Suprapubic skin (tissue), 4 donors: Measurements from ENCODE around the gene PTPRN2. TPM values are rescaled to one million over a fixed set of nuclear protein-coding genes. Genes with fewer than 3 reads are reported as not detected.

ENCODE experiments used
- DNase-seq, 2 donors: peaks; one replicate each; pipeline ENCODE4 v3.0.0-alpha.2; 2019; ENCODE audit warnings: low spot score in 2 of 2
- H3K27ac ChIP-seq: fragments of 200-600 bp; sonication (generic); one replicate; pipeline ENCODE4 v1.5.1; 2019
- H3K27me3 ChIP-seq: fragments of 200-600 bp; sonication (generic); one replicate; pipeline ENCODE4 v1.5.1; 2019
- H3K36me3 ChIP-seq: fragments of 200-600 bp; sonication (generic); one replicate; pipeline ENCODE4 v1.5.1; 2019
- H3K4me1 ChIP-seq: fragments of 200-600 bp; sonication (generic); one replicate; pipeline ENCODE4 v1.5.1; 2019
- H3K4me3 ChIP-seq: fragments of 200-600 bp; sonication (generic); one replicate; pipeline ENCODE4 v1.5.1; 2019; ENCODE audit warnings: mild to moderate bottlenecking
- H3K9me3 ChIP-seq: fragments of 200-600 bp; sonication (generic); one replicate; pipeline ENCODE4 v1.5.1; 2019
- EP300 ChIP-seq: sonication (generic); formaldehyde crosslinking; IDR thresholded peaks from one replicate; pipeline ENCODE4 v1.6.1; 2017; ENCODE audit warnings: antibody characterized with exemption
- POLR2A ChIP-seq, 2 donors: fragments of 450-650 bp; IDR thresholded peaks; one replicate each; pipeline ENCODE4 v1.6.1; 2017; ENCODE audit warnings: antibody characterized with exemption in 2 of 2, mild to moderate bottlenecking in 2 of 2, moderate library complexity in 2 of 2
- POLR2AphosphoS5 ChIP-seq, 3 donors: sonication (generic); formaldehyde crosslinking; IDR thresholded peaks; one replicate each; pipeline ENCODE4 v1.6.1; 2017; ENCODE audit warnings: antibody characterized with exemption in 3 of 3
- WGBS: methylation state at CpG from one replicate; pipeline ENCODE4 v1.1.5; 2018; 5-methylcytosine and 5-hydroxymethylcytosine counted together
- total RNA-seq, 4 donors: library from RNA; depleted of rRNA; stranded (reverse); fragments of >200 nt; gene quantifications; one replicate each; pipeline ENCODE4 v1.1.0, GENCODE V29; 2016
- TF ChIP-seq, protein P1 (sequence below), 2 donors: fragments of 200-600 bp in 1 of 2; fragments of 450-650 bp in 1 of 2; sonication (generic) in 1 of 2; IDR thresholded peaks; one replicate each; pipeline ENCODE4 v1.5.1; 2016 to 2019; ENCODE audit warnings: antibody characterized with exemption in 2 of 2, mild to moderate bottlenecking in 1 of 2, moderate library complexity in 1 of 2

Gene PTPRN2
- total RNA-seq, 4 donors from 2014 or later: 0.23 to 1.8 (median 1.3) TPM

DNA sequence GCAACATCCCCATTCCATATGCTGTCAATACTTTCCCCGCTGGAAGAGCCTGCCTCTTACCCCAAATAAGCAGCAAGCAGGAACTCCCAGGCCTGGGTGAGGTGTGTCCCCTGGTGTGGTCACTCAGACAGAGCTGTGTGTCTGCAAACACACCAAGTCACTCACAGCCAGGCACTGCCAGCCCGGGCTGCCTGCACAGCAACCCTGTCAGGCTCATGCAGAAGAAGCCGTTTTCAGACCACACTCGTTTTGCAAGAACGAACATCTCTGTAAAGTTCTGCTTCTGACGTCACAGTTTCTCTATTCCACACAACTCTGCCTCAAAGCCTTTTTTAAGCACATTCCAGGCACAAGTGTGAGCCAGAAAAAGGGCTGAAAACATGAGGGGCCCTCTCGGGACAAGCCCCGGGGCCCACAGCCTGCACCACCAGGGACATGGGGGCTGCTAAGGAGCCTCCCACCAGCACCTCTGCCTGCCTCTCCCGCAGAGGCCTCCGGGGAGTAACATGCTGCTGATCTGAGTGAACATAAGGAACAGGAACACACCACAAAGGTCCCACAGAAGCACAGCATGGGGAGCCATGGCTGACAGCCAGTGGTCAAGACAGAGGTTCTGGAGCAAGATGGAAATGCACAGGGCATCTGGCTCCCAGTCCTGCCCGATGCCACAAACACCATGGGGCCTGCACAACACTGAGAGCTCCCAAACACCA lies 11.4 kb downstream of the PTPRN2 start:
- 44% methylated on average over 10 of the region's 11 CpGs for WGBS
- no peaks in the 10 kb centered on the region for H3K4me1 ChIP-seq
- H3K9me3 ChIP-seq: peaks cover 6% of the 10 kb centered on the region
- H3K36me3 ChIP-seq: no peaks in the 10 kb centered on the region
- H3K4me3 ChIP-seq: no peak overlapping the region
- H3K27ac ChIP-seq: no peak overlapping the region
- DNase-seq: no peak
- TF ChIP-seq POLR2A (IDR thresholded peaks at IDR 0.05): no peak
- peaks cover 4% of the 10 kb centered on the region for H3K27me3 ChIP-seq

DNA sequence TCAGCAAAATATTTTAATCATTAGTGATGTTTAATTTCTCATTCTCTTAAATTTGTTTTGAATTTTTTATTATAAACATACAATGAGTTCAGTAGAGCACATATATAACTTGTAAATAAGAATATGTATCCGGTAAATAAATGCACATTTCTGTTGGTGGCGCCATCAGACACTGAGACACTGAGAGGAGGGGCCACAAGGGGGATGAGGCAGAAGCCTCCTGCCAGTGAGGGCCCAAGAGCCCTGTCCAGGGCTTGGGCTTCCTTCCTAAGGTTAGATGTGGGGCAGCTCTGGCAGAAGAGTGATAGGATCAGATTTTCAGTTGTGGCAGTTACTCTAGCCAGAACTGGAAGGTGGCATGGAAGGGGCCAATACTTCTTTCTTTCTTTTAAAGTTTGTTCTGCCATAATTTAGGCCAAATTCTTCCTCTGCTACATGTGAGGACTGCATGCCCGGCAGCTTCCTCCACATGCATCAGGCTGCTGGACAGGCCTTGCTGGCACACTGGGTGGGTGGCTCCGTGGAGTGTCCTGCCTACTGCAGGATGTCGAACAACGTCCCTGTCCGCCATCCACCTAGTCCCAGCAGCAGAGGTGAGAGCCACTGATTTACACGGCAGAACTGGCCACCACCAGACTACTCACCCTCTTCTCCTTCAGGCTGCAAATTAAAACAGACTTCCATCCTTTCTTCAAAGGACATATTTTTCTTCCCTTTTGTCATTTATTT lies 13.2 kb downstream of the PTPRN2 start:
- Histone ChIP-seq H3K27ac (no peak overlapping the region), H3K27me3 (peaks cover 22% of the 10 kb centered on the region), H3K36me3 (no peaks in the 10 kb centered on the region), H3K4me3 (no peak overlapping the region), H3K9me3 (no peaks in the 10 kb centered on the region), H3K4me1 (peaks cover 3% of the 10 kb centered on the region)
- 76% methylated on average over 8 of the region's 8 CpGs for WGBS
- DNase-seq: no peak
- TF ChIP-seq EP300: no peak
- TF ChIP-seq POLR2AphosphoS5 (IDR thresholded peaks at IDR 0.05): no peak
- TF ChIP-seq, protein P1, sequence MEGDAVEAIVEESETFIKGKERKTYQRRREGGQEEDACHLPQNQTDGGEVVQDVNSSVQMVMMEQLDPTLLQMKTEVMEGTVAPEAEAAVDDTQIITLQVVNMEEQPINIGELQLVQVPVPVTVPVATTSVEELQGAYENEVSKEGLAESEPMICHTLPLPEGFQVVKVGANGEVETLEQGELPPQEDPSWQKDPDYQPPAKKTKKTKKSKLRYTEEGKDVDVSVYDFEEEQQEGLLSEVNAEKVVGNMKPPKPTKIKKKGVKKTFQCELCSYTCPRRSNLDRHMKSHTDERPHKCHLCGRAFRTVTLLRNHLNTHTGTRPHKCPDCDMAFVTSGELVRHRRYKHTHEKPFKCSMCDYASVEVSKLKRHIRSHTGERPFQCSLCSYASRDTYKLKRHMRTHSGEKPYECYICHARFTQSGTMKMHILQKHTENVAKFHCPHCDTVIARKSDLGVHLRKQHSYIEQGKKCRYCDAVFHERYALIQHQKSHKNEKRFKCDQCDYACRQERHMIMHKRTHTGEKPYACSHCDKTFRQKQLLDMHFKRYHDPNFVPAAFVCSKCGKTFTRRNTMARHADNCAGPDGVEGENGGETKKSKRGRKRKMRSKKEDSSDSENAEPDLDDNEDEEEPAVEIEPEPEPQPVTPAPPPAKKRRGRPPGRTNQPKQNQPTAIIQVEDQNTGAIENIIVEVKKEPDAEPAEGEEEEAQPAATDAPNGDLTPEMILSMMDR (IDR thresholded peaks at IDR 0.05): no peak
- no peak for TF ChIP-seq POLR2A (IDR thresholded peaks at IDR 0.05)

DNA sequence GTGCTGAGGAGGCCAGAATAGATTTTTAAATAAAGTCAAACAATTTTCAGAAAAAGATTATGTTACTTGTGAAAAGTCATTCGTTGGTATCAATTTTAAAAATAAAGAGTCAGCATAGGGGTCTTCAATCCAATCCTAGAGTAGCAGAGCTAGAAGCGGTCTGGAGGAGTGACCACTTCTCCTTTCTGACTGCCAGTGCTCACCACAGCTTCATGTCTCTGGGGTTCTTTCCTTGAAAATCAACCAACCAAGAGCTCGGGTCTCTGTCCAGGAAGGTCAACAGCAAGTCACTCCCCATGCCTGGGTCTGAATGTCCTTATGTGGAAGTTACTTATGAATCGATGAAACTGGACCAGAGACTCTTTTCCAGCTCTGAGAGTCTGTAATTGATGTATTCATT lies 14.3 kb downstream of the PTPRN2 start:
- no peaks in the 10 kb centered on the region for H3K9me3 ChIP-seq
- H3K4me3 ChIP-seq: no peak overlapping the region
- peaks cover 3% of the 10 kb centered on the region for H3K4me1 ChIP-seq
- TF ChIP-seq POLR2AphosphoS5 (IDR thresholded peaks at IDR 0.05) (no peak), POLR2A (IDR thresholded peaks at IDR 0.05) (no peak), EP300 (no peak)
- TF ChIP-seq, protein P1 (IDR thresholded peaks at IDR 0.05): no peak
- WGBS: 59% methylated on average over 4 of the region's 4 CpGs
- peaks cover 33% of the 10 kb centered on the region for H3K27me3 ChIP-seq
- no peak overlapping the region for H3K27ac ChIP-seq
- no peaks in the 10 kb centered on the region for H3K36me3 ChIP-seq
- DNase-seq: no peak

DNA sequence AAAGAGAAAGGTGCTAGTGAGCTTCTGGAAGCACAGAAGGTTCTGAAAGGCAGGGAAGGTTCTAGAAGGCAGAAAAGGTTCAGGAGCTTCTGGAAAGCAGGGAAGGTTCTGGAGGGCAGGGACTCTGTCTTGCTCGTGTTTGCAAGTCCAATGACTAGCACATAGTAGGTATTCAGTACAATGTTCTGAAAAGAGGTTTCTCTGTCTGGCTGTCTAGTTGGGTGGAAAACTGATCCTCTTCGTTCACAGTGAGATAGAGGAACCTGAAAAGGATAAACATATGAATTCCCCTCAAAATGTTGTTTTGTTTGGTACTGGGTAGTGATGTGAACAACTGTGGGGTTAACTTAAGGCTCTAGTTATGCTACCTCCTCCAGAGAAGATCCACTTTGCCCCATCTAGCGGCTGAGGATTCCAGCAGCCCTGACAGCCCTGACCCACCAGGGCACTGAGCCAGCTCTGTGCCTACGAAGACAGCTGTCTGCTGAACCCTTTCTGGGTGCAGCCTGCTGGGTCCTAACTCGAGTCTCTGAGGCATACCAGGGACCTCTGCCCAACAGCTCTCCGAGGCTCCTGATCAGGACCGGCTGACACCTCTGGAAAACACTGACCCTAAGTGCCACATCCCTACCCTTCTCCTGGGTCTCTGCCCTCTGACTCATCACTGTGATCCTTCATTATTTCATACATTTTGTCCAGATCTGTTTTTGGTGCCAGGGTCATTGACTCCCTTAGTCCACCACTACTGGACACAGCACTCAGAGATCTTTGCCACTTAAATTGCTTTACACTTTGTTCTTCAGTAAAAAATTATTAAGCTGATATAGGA lies 15.4 kb downstream of the PTPRN2 start:
- Histone ChIP-seq H3K27ac (no peak overlapping the region), H3K4me3 (no peak overlapping the region), H3K27me3 (peaks cover 43% of the 10 kb centered on the region), H3K36me3 (no peaks in the 10 kb centered on the region), H3K9me3 (no peaks in the 10 kb centered on the region), H3K4me1 (peaks cover 3% of the 10 kb centered on the region)
- DNase-seq: no peak
- TF ChIP-seq EP300: no peak
- TF ChIP-seq, protein P1 (IDR thresholded peaks at IDR 0.05): no peak
- no peak for TF ChIP-seq POLR2A (IDR thresholded peaks at IDR 0.05)
- TF ChIP-seq POLR2AphosphoS5 (IDR thresholded peaks at IDR 0.05): no peak
- 44% methylated on average over 6 of the region's 7 CpGs for WGBS

DNA sequence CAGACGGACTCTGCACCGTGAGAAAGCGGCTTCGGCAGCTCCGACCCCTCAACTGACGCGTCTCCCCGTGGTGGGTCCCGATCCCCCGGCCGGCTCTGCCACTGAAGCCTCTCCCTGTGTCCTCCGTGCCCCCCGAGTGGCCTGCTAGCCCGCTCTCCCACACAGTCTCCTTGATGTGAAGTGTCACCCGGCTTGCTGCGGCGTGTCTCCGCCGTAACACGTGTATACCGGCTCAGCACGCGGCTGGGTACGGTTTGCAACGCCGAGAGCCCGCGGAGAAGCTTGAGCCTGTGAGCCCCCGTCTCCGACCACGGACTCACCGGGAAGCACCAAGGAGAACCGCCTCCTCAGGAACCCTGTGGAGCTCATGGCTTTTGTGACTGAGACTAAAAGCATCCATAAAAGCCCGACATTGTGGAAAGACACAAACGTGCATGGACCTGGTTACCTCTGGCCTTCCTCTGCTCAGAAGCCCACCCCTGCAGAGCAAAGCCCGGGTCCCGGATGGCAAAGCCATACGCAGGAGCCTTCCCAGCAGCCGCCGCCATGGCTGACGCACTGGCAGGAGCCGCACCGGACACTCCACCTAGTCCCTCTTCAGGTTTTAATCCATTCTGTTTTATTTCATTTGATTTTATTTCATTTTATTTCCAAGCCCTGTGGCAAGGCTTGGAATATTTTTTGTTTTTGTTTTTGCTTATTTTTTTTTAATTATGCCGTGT lies 17.0 kb downstream of the PTPRN2 start:
- Histone ChIP-seq H3K9me3 (no peaks in the 10 kb centered on the region), H3K27ac (no peak overlapping the region), H3K4me3 (no peak overlapping the region), H3K36me3 (no peaks in the 10 kb centered on the region), H3K27me3 (peaks cover 49% of the 10 kb centered on the region), H3K4me1 (peaks cover 3% of the 10 kb centered on the region)
- DNase-seq: no peak
- TF ChIP-seq, protein P1 (IDR thresholded peaks at IDR 0.05): no peak
- TF ChIP-seq POLR2A (IDR thresholded peaks at IDR 0.05): no peak
- TF ChIP-seq POLR2AphosphoS5 (IDR thresholded peaks at IDR 0.05): no peak
- TF ChIP-seq EP300: no peak
- 85% methylated on average over 34 of the region's 44 CpGs for WGBS
